Mesothelial cell of epicardium (in vitro differentiated cells): ENCODE measurements around the gene KLHL29. TPM values are rescaled to one million over a fixed set of nuclear protein-coding genes. Genes with fewer than 3 reads are reported as not detected.

Experiments
- DNase-seq, 2 experiments: peaks; one replicate each; pipeline ENCODE4 v3.0.0; 2021; ENCODE audit warnings: low spot score in 2 of 2; ENCODE audit not compliant: unreplicated experiment in 2 of 2
- H3K27ac Mint-ChIP-seq: 2 replicates; pipeline ENCODE4 v1.8.0; 2021; ENCODE audit warnings: mixed read lengths
- H3K27me3 Mint-ChIP-seq: 2 replicates; pipeline ENCODE4 v1.8.0; 2021; ENCODE audit warnings: low read depth, mixed read lengths
- H3K36me3 Mint-ChIP-seq: 2 replicates; pipeline ENCODE4 v1.8.0; 2021; ENCODE audit warnings: mixed read lengths
- H3K4me1 Mint-ChIP-seq: 2 replicates; pipeline ENCODE4 v1.8.0; 2021; ENCODE audit warnings: mixed read lengths
- H3K4me3 Mint-ChIP-seq: 2 replicates; pipeline ENCODE4 v1.8.0; 2021; ENCODE audit warnings: mild to moderate bottlenecking, moderate library complexity, mixed read lengths
- H3K9me3 Mint-ChIP-seq: 2 replicates; pipeline ENCODE4 v1.8.0; 2021; ENCODE audit warnings: mixed read lengths
- CTCF ChIP-seq: fragments of 200-600 bp; sonication (generic); IDR thresholded peaks from one replicate; pipeline ENCODE4 v1.5.0; 2021; ENCODE audit warnings: antibody characterized with exemption; ENCODE audit not compliant: unreplicated experiment
- total RNA-seq: library from RNA; stranded (reverse); gene quantifications from 3 replicates; pipeline ENCODE4 v1.2.1, GENCODE V29; 2021

The KLHL29 gene
- total RNA-seq, 1 donor from 2014 or later = 28.3 TPM

- no peaks in the 10 kb centered on the region for H3K36me3 Mint-ChIP-seq
- no peaks in the 10 kb centered on the region for H3K9me3 Mint-ChIP-seq
- DNase-seq = no peak
- peak overlapping the region; percentile 29 for H3K27ac Mint-ChIP-seq
- H3K4me1 Mint-ChIP-seq = peaks cover 16% of the 10 kb centered on the region
- no peak overlapping the region for H3K4me3 Mint-ChIP-seq
- no peaks in the 10 kb centered on the region for H3K27me3 Mint-ChIP-seq
- TF ChIP-seq CTCF = no peak
Observed at GRCh38 chr2:23629772-23630480, 244.9 kb downstream of the KLHL29 start.

GRCh38 chr2:23630961-23631360 lies 246.0 kb downstream of the KLHL29 start:
- Mint-ChIP-seq H3K27me3 (no peaks in the 10 kb centered on the region), H3K36me3 (no peaks in the 10 kb centered on the region), H3K9me3 (no peaks in the 10 kb centered on the region), H3K27ac (no peak overlapping the region), H3K4me1 (peaks cover 18% of the 10 kb centered on the region), H3K4me3 (no peak overlapping the region)
- no peak for TF ChIP-seq CTCF
- DNase-seq = no peak

- no peak overlapping the region for H3K4me3 Mint-ChIP-seq
- peaks cover 19% of the 10 kb centered on the region for H3K4me1 Mint-ChIP-seq
- no peak overlapping the region for H3K27ac Mint-ChIP-seq
- TF ChIP-seq CTCF = no peak
- H3K27me3 Mint-ChIP-seq = no peaks in the 10 kb centered on the region
- DNase-seq = no peak
- no peaks in the 10 kb centered on the region for H3K36me3 Mint-ChIP-seq
- H3K9me3 Mint-ChIP-seq = no peaks in the 10 kb centered on the region
Observed at GRCh38 chr2:23631389-23631788, 246.4 kb downstream of the KLHL29 start.

GRCh38 chr2:23632386-23632785 lies 247.4 kb downstream of the KLHL29 start:
- H3K27ac Mint-ChIP-seq = no peak overlapping the region
- no peak for TF ChIP-seq CTCF
- H3K4me3 Mint-ChIP-seq = no peak overlapping the region
- H3K36me3 Mint-ChIP-seq = no peaks in the 10 kb centered on the region
- no peak for DNase-seq
- H3K4me1 Mint-ChIP-seq = peaks cover 26% of the 10 kb centered on the region
- no peaks in the 10 kb centered on the region for H3K9me3 Mint-ChIP-seq
- no peaks in the 10 kb centered on the region for H3K27me3 Mint-ChIP-seq

- no peak for DNase-seq
- Mint-ChIP-seq H3K9me3 (no peaks in the 10 kb centered on the region), H3K4me3 (no peak overlapping the region)
Observed at GRCh38 chr2:23632831-23633395, 247.9 kb downstream of the KLHL29 start.

More at GRCh38 chr2:23632831-23633395, 247.9 kb downstream of the KLHL29 start:
- Mint-ChIP-seq H3K4me1 (peaks cover 26% of the 10 kb centered on the region), H3K36me3 (no peaks in the 10 kb centered on the region), H3K27ac (no peak overlapping the region), H3K27me3 (no peaks in the 10 kb centered on the region)
- no peak for TF ChIP-seq CTCF
